Retinal pigment epithelial cell (primary cell): ENCODE data around the gene FBP1.

ENCODE experiments used
- DNase-seq: peaks from one replicate; pipeline ENCODE4 v3.0.0-alpha.2; 2010; ENCODE audit warnings: low read depth
- H3K4me3 ChIP-seq: 2 replicates; pipeline ENCODE4 v1.5.1; 2011; ENCODE audit warnings: mild to moderate bottlenecking, low read length, control low read depth, moderate library complexity
- TF ChIP-seq, protein P1 (sequence below): conservative IDR thresholded peaks from 2 replicates; pipeline ENCODE4 v1.5.1; 2011; ENCODE audit warnings: low read depth, low read length, control low read depth, inconsistent platforms

FBP1 gene

DNA sequence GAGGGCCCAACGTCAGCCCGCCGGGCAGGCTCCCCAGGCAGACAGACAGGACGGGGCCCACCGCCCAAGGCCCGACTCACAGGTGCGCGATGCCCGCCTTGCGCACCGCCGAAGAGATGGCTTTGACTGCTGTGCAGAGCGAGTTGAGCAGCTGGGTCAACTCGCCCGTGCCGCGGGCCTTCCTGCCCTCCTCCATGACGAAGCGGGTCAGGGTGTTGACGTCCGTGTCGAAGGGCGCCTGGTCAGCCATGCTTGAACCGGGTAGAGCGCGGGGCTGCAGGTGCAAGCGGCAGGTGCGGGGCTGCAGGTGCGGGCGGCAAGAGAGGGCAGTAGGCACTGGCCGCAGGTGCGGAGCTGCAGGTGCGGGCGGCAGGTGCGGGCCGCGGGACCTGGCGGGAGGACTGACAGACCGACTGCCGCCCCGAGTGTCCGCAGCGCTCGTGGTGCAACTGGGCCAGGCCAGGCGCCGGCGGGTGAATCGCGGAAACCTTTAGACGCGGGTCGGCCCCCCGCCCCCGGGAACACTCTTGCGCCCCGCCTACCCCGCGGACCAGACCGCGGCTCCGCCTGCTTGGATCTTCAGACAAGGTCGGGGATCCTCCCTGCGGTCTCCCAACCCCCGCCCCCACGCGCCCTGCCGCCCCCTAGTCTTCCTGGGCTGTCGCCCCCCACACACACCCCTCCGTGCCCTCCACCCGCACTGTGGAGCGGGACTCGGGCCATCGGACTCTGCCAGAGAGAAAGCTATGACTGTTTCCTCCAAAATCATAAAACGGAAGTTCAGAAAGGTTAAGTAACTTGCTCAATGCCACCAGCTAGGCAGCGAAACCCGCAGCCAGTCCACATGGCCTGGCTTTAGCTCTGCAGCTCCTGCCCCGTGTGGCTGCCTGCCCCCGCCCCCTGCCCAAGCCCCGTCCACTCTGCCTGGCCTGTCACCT, at the start of gene FBP1:
FBP1 (minus strand) TSS at position 458 of the 938 bp plus-strand sequence; CDS start at position 250, 208 bp downstream.
- TF ChIP-seq, protein P1, sequence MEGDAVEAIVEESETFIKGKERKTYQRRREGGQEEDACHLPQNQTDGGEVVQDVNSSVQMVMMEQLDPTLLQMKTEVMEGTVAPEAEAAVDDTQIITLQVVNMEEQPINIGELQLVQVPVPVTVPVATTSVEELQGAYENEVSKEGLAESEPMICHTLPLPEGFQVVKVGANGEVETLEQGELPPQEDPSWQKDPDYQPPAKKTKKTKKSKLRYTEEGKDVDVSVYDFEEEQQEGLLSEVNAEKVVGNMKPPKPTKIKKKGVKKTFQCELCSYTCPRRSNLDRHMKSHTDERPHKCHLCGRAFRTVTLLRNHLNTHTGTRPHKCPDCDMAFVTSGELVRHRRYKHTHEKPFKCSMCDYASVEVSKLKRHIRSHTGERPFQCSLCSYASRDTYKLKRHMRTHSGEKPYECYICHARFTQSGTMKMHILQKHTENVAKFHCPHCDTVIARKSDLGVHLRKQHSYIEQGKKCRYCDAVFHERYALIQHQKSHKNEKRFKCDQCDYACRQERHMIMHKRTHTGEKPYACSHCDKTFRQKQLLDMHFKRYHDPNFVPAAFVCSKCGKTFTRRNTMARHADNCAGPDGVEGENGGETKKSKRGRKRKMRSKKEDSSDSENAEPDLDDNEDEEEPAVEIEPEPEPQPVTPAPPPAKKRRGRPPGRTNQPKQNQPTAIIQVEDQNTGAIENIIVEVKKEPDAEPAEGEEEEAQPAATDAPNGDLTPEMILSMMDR = no peak
- H3K4me3 ChIP-seq = peak within 1 kb of the TSS; percentile 53
- DNase-seq = no peak

DNA sequence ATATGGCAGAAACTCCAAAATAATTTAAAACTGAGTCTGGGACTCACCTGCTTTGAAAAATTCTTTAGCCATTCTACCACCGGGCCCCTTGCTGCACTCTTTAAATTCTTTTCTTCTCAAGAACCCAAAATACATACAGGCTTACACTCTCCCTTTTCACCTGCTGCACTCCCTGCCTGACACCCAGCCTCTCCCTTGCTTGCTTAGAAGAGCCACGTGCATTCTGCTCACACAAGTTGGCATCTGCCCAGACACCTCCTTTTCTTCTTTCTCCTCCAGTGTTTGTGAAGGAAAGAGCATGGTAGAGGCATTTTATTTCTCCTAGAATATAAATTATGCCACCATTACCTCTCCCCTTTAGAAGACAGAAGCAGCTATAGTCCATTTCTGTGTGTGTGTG, 48.1 kb upstream of the FBP1 start:
- H3K4me3 ChIP-seq = no peak overlapping the region
- TF ChIP-seq, protein P1 = no peak
- DNase-seq = no peak

- TF ChIP-seq, protein P1 = no peak
- no peak overlapping the region for H3K4me3 ChIP-seq
- DNase-seq = no peak
These were observed 46.0 kb upstream of the FBP1 start for GRCh38 chr9:94685359-94685758.

DNA sequence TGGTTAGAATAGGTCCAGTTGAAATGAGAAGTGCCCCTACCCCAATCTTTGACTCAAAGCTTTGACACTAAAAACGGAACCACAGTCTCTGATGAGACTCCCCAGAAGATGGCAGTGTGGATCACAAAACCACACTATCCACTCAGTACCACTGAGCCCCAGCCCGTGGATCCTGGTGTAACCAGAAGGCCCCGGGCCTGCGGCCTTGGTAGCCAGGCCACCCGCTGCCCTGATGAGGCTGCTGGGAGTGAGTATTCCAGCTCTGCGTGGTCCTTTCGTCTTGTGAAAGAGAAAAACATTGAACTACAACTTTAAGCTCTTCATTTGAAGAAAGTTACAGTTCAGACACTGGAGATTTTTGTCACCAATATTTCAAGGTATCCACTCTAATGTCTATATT, 42.2 kb upstream of the FBP1 start:
- DNase-seq = no peak
- H3K4me3 ChIP-seq = no peak overlapping the region
- TF ChIP-seq, protein P1 = peak; percentile 70

DNA sequence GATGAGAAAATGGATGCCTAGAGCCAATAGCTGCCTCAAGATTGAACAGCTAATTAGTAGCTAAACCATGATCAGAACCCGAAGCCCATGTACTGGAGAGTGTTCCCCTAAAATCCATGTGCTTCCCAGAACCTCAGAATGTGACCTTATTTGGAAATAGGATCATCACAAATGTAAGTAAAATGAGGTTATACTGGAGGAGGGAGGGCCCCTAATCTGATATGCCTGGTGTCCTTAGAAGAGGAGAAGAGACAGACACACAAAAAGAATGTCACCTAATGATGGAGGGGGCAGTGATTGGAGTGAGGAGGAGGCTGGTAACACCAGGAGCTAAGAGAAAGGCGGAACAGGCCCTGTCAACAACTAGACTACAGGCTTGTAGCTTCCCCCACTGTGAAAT, 41.3 kb upstream of the FBP1 start:
- DNase-seq = no peak
- TF ChIP-seq, protein P1 = no peak
- H3K4me3 ChIP-seq = no peak overlapping the region

GRCh38 chr9:94680020-94680419, 40.7 kb upstream of the FBP1 start:
- TF ChIP-seq, protein P1 = no peak
- no peak for DNase-seq
- no peak overlapping the region for H3K4me3 ChIP-seq

DNA sequence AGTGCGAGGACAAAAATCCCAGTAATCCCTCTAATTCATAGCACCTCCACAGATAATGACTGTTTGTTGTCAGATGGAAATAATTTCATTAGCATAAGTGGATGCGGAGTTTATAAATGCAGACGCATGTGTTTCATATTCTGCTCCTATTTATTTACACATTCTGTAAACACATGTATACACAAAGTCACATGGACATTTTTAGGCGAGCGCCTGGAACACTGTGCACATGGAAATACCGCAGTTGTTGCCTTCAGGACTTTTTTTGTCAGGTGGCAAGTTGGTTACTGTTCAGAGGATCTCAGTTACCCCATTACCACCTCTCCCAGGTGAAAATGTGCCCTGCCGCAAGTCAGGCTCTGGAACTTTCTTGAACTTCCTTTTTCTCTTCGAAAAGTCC, 40.3 kb upstream of the FBP1 start:
- DNase-seq = no peak
- TF ChIP-seq, protein P1 = no peak
- H3K4me3 ChIP-seq = no peak overlapping the region
